Fibroblast of gingiva (primary cell): Measurements from ENCODE around the gene SSB.
"Not testable (repeated sequence)": the region's sequence is repeated elsewhere in the genome, so short reads cannot be mapped to it uniquely, and the experiment has no call there.

Source experiments
- DNase-seq: peaks from one replicate; pipeline ENCODE4 v3.0.0-alpha.2; 2011; ENCODE audit warnings: low read depth

The SSB gene

DNA sequence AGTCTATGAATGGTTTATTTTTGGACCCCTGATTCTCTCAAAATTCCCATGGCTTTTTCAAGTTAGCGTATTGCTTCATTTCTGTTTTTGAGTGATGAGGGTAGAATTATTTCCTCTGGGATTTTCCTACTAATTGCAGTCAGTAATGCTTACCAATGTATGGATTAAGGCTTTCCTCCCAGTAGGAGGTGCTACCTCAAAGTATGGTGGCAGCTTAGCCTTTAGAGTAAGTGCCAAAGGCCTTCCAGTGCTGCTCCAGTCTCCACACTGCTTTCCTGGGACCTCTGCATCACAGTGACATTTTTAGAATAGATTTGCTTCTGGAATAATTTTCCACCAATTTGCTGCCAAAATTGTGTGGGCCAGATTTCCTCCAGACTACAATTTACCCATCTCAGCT lies 16.2 kb upstream of the SSB start:
- no peak for DNase-seq

DNA sequence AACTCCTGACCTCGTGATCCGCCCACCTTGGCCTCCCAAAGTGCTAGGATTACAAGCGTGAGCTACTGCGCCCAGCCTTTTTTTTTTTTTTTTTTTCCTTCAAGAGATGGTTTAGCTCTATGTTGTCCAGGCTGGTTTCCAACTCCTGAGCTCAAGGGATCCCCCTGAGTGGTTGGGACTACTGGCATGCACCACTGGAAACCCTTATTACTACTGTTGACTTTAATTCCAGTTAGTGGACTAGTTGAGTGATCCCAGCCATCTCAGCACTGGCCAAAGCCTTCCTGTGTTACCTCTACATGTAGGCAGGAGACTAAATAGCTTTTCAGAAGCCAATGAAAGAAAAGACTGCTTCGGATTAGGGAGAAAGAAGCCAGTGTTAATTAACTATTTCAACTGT lies 8.1 kb upstream of the SSB start:
- DNase-seq, result no peak

DNA sequence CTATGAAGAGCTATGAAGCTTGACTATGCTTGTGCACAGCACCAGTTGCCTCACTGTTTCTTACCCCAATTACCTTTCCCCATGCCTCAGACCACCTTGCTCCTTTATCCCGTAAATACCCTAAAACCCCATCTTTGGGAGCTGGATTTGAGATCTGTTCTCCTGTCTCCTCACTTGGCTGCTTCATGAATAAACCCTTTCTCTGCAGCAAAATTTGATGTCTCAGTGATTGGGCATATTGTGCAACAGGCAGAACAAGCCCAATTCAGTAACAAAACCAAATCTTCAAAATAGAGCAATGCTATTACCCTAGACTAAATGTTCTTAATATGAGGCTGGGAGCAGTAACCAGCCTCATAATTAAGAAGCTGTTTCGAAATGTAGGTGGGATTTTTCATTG lies 3.5 kb upstream of the SSB start:
- no peak for DNase-seq

DNA sequence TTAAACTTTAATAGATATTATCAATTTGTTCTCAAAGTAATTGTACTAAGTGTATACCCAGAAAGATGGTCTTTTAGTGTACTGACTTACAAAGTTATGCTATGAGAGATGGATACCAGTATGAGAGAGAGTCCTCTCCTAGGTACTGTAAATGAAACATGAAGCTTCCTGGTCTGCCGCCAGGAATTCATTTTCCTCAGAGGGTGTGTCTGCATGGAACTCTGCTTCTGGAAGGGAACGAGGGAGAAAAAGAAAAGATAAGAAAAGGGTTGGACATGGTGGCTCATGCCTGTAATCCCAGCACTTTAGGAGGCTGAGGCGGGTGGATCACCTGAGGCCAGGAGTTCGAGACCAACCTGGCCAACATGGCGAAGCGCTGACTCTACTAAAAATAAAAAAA lies 2.2 kb upstream of the SSB start:
- DNase-seq, result no peak

DNA sequence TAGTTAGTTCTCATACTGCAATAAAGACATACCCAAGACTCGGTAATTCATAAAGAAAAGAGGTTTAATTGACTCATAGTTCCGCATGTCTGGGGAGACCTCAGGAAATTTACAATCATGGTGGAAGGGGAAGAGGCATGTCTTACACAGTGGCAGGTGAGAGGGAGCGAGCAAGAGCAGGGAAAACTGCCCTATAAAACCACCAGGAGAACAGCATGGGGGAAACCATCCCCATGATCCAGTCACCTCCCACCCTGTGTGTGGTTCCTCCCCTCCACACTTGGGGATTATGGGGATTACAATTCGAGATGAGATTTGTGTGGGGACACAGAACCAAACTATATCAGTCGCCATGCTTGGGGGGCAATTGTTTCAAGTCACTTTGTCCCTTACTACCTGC lies 1.1 kb upstream of the SSB start:
- DNase-seq, result no peak

DNA sequence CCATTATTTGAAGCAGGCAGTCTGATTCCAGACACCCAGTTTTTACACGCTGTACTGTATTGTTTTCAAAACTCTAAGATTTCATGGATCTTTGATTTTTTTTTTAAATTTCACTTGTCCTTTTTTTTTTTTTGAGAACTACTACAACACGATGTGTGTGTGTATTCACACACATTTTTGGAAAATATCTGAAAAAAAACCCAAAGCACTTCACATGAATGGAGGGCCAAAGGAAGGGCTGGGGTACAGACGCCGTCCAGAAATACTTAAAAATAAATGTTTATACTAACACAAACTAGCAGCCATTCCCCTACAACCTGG lies 314 bp upstream of the SSB start:
- no peak for DNase-seq

DNA sequence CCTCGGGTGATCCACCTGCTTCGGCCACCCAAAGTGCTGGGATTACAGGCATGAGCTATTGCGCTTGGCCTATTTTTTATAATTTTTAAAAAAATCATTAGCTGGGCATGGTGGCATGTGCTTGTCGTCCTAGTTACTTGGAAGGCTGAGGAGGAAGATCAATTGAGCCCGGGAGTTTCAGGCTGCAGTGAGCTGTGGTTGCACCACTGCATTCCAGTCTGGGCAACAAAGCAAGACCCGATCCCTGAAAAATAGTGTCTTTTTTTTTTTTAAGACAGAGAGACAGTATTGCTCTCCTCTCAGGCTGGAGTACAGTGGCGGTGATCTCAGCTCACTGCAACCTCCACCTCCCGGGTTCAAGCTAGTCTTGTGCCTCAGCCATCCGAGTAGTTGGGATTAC lies 4.8 kb downstream of the SSB start:
- DNase-seq, result peak; percentile 72

DNA sequence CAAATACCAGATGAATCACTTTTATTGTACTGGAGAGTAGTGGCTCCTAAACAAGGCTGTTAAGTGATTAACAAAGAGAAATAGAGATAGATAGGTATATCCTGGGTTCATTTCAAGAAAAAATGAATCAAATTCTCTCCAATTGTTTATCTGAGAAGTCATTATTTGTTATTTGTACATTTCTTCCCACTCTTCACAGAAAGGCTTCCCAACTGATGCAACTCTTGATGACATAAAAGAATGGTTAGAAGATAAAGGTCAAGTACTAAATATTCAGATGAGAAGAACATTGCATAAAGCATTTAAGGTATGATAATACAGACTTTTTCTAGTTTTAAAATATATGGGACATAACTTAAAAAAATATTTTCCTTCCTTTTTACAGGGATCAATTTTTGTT lies 7.9 kb downstream of the SSB start:
- peak; percentile 25 for DNase-seq

DNA sequence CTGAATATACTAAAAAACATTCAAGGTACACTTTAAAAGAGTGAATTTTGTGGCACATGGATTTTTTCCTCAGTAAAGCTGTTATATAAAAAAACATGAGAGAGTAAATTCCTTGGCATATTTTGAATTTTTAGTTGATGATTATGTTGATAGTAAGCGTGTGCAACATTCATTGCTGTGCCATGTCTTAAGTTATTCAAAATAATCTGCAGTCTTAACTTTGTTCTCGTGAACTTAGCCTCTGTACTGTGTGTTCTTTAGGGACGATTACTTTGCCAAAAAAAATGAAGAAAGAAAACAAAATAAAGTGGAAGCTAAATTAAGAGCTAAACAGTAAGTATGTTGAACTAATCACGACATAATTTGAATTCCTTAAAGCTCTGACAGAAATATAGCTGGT lies 9.6 kb downstream of the SSB start:
- peak; percentile 90 for DNase-seq

DNA sequence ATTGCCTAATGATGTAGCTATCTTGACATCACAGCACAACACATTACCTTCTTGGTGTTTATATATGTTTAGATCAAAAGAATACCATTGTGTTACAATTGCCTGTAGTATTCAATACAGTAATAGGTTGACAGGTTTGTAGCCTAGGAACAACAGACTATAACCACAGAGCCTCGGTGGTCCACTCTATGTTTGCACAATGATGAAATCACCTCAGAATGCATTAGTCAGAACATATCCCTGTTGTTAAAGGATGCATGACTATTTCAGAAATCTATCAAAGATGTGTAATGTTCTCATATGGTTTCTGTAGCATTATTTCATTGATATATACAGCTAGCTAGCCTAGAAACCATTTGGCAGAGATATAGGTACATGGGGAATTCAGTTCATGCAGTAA lies 17.2 kb downstream of the SSB start:
- DNase-seq, result peak; percentile 55

DNA sequence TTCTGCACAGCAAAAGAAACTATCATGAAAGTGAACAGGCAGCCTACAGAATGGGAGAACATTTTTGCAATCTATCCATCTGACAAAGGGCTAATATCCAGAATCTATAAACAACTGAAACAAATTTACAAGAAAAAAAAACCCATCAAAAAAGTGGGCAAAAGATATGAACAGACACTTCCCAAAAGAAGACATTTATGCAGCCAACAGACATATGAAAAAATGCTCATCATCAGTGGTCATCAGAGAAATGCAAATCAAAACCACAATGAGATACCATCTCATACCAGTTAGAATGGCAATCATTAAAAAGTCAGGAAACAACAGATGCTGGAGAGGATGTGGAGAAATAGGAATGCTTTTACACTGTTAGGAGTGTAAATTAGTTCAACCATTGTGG lies 18.3 kb downstream of the SSB start:
- DNase-seq, result not testable (repeated sequence)

DNA sequence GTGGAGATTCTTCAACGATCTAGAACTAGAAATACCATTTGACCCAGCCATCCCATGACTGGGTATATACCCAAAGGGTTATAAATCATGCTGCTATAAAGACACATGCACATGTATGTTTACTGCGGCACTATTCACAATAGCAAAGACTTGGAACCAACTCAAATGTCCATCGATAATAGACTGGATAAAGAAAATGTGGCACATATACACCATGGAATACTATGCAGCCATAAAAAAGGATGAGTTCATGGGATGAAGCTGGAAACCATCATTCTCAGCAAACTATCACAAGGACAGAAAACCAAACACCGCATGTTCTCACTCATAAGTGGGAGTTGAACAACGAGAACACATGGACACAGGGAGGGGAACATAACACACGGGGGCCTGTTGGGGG lies 18.7 kb downstream of the SSB start:
- not testable (repeated sequence) for DNase-seq

DNA sequence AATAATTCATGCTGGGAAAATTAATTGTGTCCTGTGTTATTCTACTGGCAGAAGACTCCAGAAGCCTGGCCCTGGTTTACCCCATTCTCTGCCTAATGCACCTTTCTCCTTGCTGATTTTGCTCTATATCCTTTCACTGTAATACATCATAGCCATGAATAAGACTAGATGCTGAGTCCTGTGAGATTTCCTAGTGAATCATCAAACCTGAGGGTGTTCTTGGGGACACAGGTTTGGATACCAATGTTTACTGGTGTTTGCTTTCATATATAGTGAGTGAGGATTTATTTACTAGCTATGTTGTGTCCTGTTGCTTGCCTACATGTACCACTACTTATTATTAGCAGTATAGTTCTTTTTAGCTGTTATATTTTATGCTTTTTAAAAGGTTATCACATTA lies 19.6 kb downstream of the SSB start:
- DNase-seq, result no peak

DNA sequence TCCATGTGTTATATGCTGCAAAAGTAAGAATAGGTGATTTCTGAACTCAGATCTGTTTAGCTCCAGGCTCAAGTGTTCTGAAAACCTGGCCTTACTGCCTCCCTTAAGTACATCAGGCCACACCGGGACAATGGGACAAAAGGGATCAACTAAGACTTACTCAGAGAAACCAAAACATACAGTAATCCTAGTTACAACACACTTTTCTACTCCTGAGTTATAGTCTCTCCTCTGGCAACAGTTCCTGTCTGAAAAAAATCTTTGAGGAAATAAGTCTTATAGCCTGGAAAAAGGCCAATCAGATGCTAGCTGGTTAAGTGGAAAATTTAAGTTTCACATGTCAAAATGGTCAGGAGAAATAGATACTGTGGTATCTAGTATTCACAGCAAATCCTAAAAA lies 20.4 kb downstream of the SSB start:
- peak; percentile 35 for DNase-seq

DNA sequence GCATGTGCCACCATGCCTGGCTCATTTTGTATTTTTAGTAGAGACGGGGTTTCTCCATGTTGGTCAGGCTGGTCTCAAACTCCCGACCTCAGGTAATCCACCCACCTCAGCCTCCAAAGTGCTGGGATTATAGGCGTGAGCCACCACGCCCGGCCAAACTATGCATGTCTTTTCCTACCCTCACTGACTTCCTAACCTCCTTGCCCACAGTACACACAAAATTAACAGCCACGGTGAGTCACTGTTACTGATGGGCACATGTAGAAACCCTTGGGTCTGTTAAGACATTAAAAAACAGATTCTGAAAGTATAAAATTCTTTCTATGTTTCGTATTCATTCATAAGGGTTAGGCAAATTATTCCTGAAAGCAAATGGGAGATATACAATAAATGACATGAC lies 21.4 kb downstream of the SSB start:
- DNase-seq, result peak; percentile 31

DNA sequence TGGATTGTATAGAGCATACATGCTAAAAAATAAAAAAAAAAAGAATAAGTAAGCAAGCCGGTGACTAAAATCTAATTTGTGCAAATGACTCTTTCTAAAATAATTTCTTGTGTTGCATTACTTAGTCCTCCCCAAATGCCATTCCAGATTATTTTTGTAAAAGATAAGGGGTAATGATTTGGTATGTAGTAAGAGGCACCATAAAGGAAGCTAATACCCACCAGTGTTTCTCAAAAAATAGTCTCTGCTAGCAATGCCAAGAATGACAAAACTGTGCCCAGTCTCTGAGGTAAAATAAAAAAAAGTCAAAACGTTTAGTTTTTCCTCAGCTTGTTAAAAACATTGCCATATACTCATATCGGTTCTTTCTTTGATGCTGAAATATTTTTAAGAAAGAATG lies 23.4 kb downstream of the SSB start:
- DNase-seq, result no peak

DNA sequence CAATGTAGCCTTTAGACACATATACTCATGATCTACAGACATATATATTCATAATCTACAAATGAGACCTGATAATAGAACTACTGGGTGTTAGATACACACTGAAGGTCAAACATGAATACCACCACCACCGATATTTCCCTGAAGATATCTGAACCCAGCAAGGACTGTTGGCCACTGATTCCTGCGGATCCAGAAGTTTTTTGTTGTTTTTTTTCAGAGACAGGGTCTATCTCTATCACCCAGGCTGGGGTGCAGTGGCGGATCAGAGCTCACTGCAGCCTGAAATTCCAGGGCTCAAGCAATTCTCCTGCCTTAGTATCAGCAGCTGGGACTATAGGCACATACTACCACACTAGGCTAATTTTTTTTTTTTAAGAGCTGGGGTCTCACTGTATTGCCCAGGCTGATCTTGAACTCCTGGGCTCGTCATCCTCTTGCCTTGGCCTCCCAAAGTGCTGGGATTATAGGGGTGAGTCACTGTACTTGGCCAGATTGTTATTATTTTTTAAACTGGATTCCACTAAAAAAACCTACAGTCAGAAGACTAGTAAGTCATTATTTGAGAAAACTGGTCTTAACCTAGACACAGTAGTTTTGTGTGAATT lies 24.2 kb downstream of the SSB start:
- DNase-seq, result no peak

DNA sequence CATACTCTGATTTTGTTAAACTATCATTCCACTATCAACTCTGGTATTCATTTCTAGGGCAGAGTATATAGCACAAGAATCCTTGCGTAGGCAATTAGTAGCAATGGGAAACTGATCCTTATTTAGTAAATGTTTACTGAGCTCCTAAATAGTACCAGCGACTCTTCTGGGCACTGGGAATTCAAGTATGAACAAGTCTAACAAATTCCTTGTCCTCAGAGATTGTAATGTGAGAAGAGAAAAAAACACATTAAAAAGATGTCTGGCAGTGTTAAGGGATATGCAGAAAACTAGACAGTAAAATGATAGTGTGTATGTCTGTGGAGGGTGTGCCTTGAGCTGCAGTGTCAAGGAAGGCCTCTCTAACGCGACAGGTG lies 25.3 kb downstream of the SSB start:
- peak; percentile 66 for DNase-seq

DNA sequence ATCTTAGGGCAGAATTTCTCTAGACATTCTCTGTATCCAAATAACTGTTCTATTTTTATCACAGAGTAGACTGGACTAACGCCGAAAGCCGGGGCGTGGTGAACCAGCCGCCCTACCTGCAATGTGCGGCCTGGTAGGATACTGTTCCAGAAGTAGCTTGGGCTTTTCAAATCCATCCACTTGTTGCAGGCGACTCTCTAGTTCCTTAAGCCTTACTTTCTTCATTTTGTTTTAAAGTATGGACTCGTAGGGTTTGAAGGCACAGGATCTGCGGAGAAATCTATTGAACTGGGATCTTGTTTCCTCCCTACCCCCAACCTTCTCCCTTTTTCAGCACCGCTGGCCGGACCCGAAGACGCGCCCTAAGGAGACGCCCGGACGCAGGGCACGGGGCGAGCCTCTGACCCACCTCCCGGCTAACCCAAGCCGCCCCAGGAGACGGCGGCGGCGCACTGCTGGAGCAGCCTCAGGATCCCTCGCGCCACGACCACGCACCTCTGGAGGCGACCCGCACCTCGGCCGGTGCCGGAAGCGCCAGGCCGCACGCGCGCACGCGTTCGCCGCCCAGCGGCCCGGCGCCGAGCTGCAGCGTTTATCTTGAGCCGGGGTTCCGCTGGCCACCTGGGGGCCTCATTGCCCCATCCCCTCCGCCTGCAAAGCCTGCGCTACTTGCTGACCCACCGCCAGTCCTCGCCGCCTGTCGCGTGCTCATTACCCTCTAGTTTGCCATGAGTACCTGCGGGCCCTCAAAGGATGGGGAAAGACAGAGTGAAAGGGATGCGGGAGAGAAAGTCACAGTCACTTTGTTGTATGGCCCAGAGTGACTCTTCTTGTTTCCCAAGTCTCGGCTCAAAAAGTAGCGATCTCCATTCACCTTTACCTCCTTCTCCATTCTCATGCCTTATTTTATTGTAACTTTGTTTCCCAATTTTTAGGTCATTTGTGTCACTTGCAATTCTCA lies 26.0 kb downstream of the SSB start, which contains the start of gene METTL5:
TSS of gene METTL5 (minus strand) at position 533 of the 961 bp plus-strand sequence. CDS start at position 225, 308 bp downstream.
- DNase-seq, result peak; percentile 76

DNA sequence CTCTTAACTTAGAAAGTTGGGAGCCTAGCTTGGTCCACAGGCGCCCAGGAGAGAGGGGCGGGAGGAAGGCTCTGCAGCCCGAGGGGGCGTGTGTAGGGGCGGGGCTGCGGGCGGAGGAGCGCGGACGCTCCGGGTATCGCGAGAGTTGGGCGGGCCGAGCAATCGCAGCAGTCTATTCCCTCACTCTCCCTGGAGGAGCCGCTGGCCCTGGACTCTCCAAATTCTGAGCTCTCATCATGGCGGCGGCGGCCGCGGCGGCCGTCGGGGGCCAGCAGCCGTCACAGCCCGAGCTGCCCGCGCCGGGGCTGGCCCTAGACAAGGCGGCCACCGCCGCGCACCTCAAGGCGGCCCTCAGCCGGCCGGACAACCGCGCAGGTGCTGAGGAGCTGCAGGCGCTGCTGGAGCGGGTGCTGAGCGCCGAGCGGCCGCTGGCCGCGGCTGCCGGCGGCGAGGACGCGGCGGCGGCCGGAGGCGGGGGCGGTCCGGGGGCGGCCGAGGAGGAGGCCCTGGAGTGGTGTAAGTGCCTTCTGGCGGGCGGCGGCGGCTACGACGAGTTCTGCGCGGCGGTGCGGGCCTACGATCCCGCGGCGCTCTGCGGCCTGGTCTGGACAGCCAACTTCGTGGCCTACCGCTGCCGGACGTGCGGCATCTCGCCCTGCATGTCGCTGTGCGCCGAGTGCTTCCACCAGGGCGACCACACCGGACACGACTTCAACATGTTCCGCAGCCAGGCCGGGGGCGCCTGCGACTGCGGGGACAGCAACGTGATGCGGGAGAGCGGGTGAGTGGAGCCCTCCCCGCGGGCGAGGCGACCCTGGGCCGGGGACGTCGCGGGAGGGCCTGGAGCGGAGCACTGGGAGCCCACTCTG lies 28.8 kb downstream of the SSB start, which contains the start of gene UBR3:
TSS of gene UBR3 (plus strand) at position 183 of the 869 bp plus-strand sequence. CDS start at position 237, 54 bp downstream.
- peak; percentile 94 for DNase-seq

DNA sequence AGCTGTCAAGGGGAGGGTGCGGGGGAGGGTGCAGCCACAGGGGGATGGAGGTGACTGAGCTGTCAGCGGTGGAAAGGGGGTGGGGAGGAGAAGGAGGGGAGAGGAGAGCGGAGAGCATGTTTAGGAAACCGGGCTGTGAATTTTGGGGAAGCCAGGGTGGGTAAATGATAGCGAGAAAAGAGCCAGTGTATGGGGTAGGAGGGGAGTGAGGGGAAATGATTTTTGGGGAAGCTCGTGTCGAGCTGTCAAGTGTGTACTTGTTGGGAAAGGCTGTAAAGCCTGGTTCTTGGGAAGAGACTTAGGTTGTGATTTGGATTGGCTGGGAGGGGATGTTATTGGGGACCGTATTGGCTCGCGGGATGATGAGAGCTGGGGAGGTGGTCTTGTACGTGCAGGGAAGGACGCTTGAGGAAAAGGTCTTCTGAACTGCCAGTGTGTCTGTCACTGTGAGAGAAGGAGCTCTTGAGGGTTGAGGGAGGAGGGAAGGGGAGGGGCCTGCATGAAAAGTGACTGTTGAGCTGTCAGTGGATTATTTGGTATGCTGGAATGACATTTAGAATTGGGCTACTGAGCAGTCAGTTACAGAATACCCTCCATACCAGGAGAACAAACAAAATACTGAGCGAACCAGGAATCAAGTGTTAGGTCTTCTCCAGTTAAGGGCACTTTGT lies 29.6 kb downstream of the SSB start:
- peak; percentile 45 for DNase-seq

DNA sequence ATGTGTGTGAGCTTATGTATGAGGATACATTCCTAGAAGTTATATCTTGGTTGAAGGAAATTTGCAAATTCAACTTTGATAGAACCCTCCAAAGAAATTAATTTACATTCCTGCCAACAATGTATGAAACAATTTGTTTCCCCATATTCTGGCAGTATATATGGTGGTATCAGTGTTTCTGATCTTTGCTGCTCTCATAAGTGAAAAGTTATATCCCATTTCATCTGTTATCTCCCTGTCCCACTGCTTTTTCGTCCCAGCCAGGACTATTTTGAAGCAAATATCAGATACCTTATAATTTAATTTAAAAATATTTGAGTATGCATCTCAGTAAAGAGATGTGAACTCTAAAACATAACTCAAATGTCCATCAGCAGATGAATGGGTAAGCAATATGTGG lies 35.7 kb downstream of the SSB start:
- DNase-seq, result no peak
